HCT116 (cell line): Measurements from ENCODE around the gene FOXN3. TPM values are rescaled to one million over a fixed set of nuclear protein-coding genes. Genes with fewer than 3 reads are reported as not detected.

Experiments used
- ATAC-seq: fragments of 200-7000 bp; cut with Tn5 transposase; 2 replicates; pipeline ENCODE4 v1.9.1; 2020; ENCODE audit warnings: mild to moderate bottlenecking, moderate library complexity
- BruUV-seq: library from RNA; stranded (reverse); fragments of 400-500 nt; replicated peaks from 2 replicates; lab custom pipeline; 2021; lab: Mats Ljungman, UMichigan
- CTCF ChIA-PET: fragments of 300-600 bp; sonication (Branson Sonifier 250); formaldehyde crosslinking; loops from one replicate; lab custom pipeline; 2021; ENCODE audit warnings: antibody characterized with exemption; lab: Charles Lee
- POLR2A ChIA-PET: fragments of 300-600, 350-600 bp; sonication (Branson Sonifier 250); formaldehyde crosslinking; loops from one replicate; lab custom pipeline; 2021; ENCODE audit warnings: antibody characterized with exemption; lab: Charles Lee
- RAD21 ChIA-PET, 2 experiments: fragments of 300-600 bp; sonication (Branson Sonifier 250); formaldehyde crosslinking; loops; one replicate each; lab custom pipeline; 2023; ENCODE audit warnings: low total read pairs in 2 of 2; ENCODE audit not compliant: uncharacterized antibody in 2 of 2, unreplicated experiment in 2 of 2, low non-redundant PET in 1 of 2; lab: Charles Lee
- DNase-seq: peaks from one replicate; pipeline ENCODE4 v3.0.0-alpha.2; 2010; ENCODE audit warnings: low read depth, low spot score
- H2AFZ ChIP-seq: fragments of 200-600 bp; shearing (Covaris generic), sonication (generic); 2 replicates; pipeline ENCODE4 v1.6.1; 2017; ENCODE audit warnings: low read depth, mixed run types, mixed read lengths, antibody characterized with exemption, low read length; ENCODE audit not compliant: poor library complexity, severe bottlenecking
- H3K27ac ChIP-seq: 2 replicates; pipeline ENCODE4 v1.5.1; 2012; ENCODE audit warnings: low read depth, low read length
- H3K27me3 ChIP-seq: fragments of 200-600 bp; sonication (generic); 2 replicates; pipeline ENCODE4 v1.6.1; 2016; ENCODE audit warnings: mixed run types, low read length, mixed read lengths; ENCODE audit not compliant: insufficient read depth
- H3K36me3 ChIP-seq, 2 experiments: fragments of 200-500 bp in 1 of 2; fragments of 200-600 bp in 1 of 2; sonication (Bioruptor generic) in 1 of 2; sonication (generic) in 1 of 2; 2 replicates each; pipeline versions ENCODE4 v1.5.1 to v1.6.1; 2014 to 2016; ENCODE audit warnings: low read length in 2 of 2, inconsistent platforms in 1 of 2, mixed read lengths in 1 of 2, mixed run types in 1 of 2; ENCODE audit not compliant: insufficient read depth in 2 of 2, control insufficient read depth in 1 of 2
- H3K4me1 ChIP-seq, 2 experiments: fragments of 200-600 bp in 1 of 2; sonication (generic) in 1 of 2; 2 replicates each; pipeline versions ENCODE4 v1.5.1 to v1.6.1; 2012 to 2017; ENCODE audit warnings: low read length in 2 of 2, inconsistent platforms in 1 of 2, mild to moderate bottlenecking in 1 of 2, mixed read lengths in 1 of 2, mixed run types in 1 of 2, moderate library complexity in 1 of 2; ENCODE audit not compliant: insufficient read depth in 2 of 2, control insufficient read depth in 1 of 2
- H3K4me2 ChIP-seq: fragments of 200-600 bp; sonication (generic); 2 replicates; pipeline ENCODE4 v1.6.1; 2017; ENCODE audit warnings: mixed run types, low read length, mixed read lengths
- H3K4me3 ChIP-seq, 2 experiments: fragments of 200-600 bp in 1 of 2; sonication (generic) in 1 of 2; replicated peaks in 1 of 2; 2 replicates each; pipeline ENCODE4 v1.5.1; 2011 to 2016; ENCODE audit warnings: low read length in 2 of 2, control low read depth in 1 of 2, low read depth in 1 of 2, mild to moderate bottlenecking in 1 of 2, mixed read lengths in 1 of 2, mixed run types in 1 of 2
- H3K79me2 ChIP-seq: fragments of 200-600 bp; sonication (generic); 2 replicates; pipeline ENCODE4 v1.6.1; 2017; ENCODE audit warnings: mild to moderate bottlenecking, mixed run types, low read length, moderate library complexity, mixed read lengths; ENCODE audit not compliant: insufficient read depth
- H3K9ac ChIP-seq: fragments of 200-600 bp; sonication (generic); 2 replicates; pipeline ENCODE4 v1.6.1; 2016; ENCODE audit warnings: low read length, mixed read lengths
- H3K9me2 ChIP-seq: fragments of 200-600 bp; sonication (generic), shearing (Covaris generic); 2 replicates; pipeline ENCODE4 v1.6.1; 2017; ENCODE audit warnings: mixed run types, mild to moderate bottlenecking, moderate library complexity; ENCODE audit not compliant: insufficient read depth
- H3K9me3 ChIP-seq, 2 experiments: fragments of 200-500 bp in 1 of 2; fragments of 200-600 bp in 1 of 2; sonication (Bioruptor generic) in 1 of 2; sonication (generic) in 1 of 2; 2 replicates each; pipeline ENCODE4 v1.6.1; 2014 to 2017; ENCODE audit warnings: low read length in 2 of 2, mixed read lengths in 2 of 2, inconsistent platforms in 1 of 2, low read depth in 1 of 2, mild to moderate bottlenecking in 1 of 2, mixed run types in 1 of 2, moderate library complexity in 1 of 2; ENCODE audit not compliant: control insufficient read depth in 1 of 2, insufficient read depth in 1 of 2
- H4K20me1 ChIP-seq: fragments of 200-600 bp; sonication (generic), shearing (Covaris generic); 2 replicates; pipeline ENCODE4 v1.6.1; 2017; ENCODE audit warnings: mixed run types, mild to moderate bottlenecking, moderate library complexity; ENCODE audit not compliant: insufficient read depth
- ATF3 ChIP-seq: IDR thresholded peaks from 2 replicates; pipeline ENCODE4 v1.6.1; 2012
- CBX3 ChIP-seq: IDR thresholded peaks from 2 replicates; pipeline ENCODE4 v1.6.1; 2012; ENCODE audit warnings: low read depth
- EGR1 ChIP-seq: IDR thresholded peaks from 2 replicates; pipeline ENCODE4 v1.6.1; 2012; ENCODE audit warnings: low read depth
- ELF1 ChIP-seq: IDR thresholded peaks from 2 replicates; pipeline ENCODE4 v1.6.1; 2012; ENCODE audit warnings: low read depth, borderline replicate concordance
- EZH2 ChIP-seq: fragments of 200-600 bp; sonication (generic); IDR thresholded peaks from 2 replicates; pipeline ENCODE4 v1.6.1; 2017; ENCODE audit warnings: antibody characterized with exemption, mixed run types
- EZH2phosphoT487 ChIP-seq: fragments of 200-600 bp; IDR thresholded peaks from 2 replicates; pipeline ENCODE4 v1.6.1; 2018; ENCODE audit warnings: antibody characterized with exemption, borderline replicate concordance
- JUND ChIP-seq: IDR thresholded peaks from 2 replicates; pipeline ENCODE4 v1.6.1; 2012
- MAX ChIP-seq: IDR thresholded peaks from 2 replicates; pipeline ENCODE4 v1.6.1; 2012
- POLR2A ChIP-seq: IDR thresholded peaks from 2 replicates; pipeline ENCODE4 v1.7.0; 2011; ENCODE audit warnings: borderline replicate concordance; ENCODE audit not compliant: insufficient read depth, insufficient read length; ENCODE audit errors: extremely low read depth
- POLR2AphosphoS5 ChIP-seq: IDR thresholded peaks from 2 replicates; pipeline ENCODE4 v1.6.1; 2011; ENCODE audit warnings: mild to moderate bottlenecking, low read depth, low read length, moderate library complexity
- RAD21 ChIP-seq: IDR thresholded peaks from 2 replicates; pipeline ENCODE4 v1.6.1; 2012; ENCODE audit warnings: low read depth, mild to moderate bottlenecking
- REST ChIP-seq: IDR thresholded peaks from 2 replicates; pipeline ENCODE4 v1.6.1; 2012; ENCODE audit warnings: low read depth
- SIN3A ChIP-seq: IDR thresholded peaks from 2 replicates; pipeline ENCODE4 v1.6.1; 2012; ENCODE audit warnings: low read depth
- SP1 ChIP-seq: IDR thresholded peaks from 2 replicates; pipeline ENCODE4 v1.6.1; 2012; ENCODE audit warnings: low read depth
- SRF ChIP-seq: IDR thresholded peaks from 2 replicates; pipeline ENCODE4 v1.6.1; 2012; ENCODE audit warnings: low read depth
- ZBTB33 ChIP-seq: IDR thresholded peaks from 2 replicates; pipeline ENCODE4 v1.6.1; 2011; ENCODE audit warnings: mild to moderate bottlenecking, low read length, moderate library complexity; ENCODE audit not compliant: insufficient replicate concordance; ENCODE audit errors: extremely low read depth
- ZFX ChIP-seq: fragments of 450-650 bp; IDR thresholded peaks from 2 replicates; pipeline ENCODE4 v1.6.1; 2017
- ZNF274 ChIP-seq: fragments of 200-500 bp; sonication (Bioruptor generic); IDR thresholded peaks from 2 replicates; pipeline ENCODE4 v1.6.1; 2014; ENCODE audit warnings: mild to moderate bottlenecking, low read depth, low read length, inconsistent platforms
- intact Hi-C: fragments of 100-400 bp; cut with micrococcal nuclease; formaldehyde crosslinking; loops from 2 replicates; pipeline ENCODE4 v1.10.0; 2022
- total RNA-seq: library from RNA; stranded (reverse); gene quantifications from one replicate; pipeline ENCODE4 v1.2.1, GENCODE V29; 2021; ENCODE audit not compliant: unreplicated experiment
- TF ChIP-seq, protein P1 (sequence below), 3 experiments: fragments of 200-600 bp in 1 of 3; sonication (generic) in 1 of 3; IDR thresholded peaks in 2 of 3; conservative IDR thresholded peaks in 1 of 3; 2 replicates each; pipeline ENCODE4 v1.5.1; 2012 to 2017; ENCODE audit warnings: low read depth in 2 of 3, low read length in 2 of 3, antibody characterized with exemption in 1 of 3, borderline replicate concordance in 1 of 3, control low read depth in 1 of 3, mild to moderate bottlenecking in 1 of 3, mixed read lengths in 1 of 3, mixed run types in 1 of 3, moderate library complexity in 1 of 3; ENCODE audit not compliant: insufficient read depth in 1 of 3

Gene FOXN3
- total RNA-seq, 1 experiment from 2014 or later: 20.0 TPM

DNA sequence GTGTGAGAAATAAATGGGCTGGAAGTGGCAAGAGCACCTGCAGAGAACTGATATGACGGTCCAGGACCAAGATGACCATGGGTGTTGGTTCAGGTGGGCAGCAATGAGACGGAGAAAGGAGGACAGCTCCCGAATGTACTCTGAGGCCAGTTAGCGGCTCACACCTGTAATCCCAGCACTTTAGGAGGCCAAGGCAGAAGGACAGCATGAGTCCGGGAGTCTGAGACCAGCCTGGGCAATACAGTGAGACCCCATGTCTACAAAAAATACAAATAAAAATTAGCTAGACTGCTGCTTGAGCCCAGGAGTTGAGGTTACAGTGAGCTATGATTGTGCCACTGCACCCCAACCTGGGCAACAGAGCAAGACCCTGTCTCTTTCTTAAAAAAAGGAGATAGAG is 60.1 kb downstream of the FOXN3 start:
- H3K27ac ChIP-seq: no peak overlapping the region
- BruUV-seq: no TSS peak
- TF ChIP-seq JUND (no peak), ATF3 (no peak), CBX3 (no peak), ZBTB33 (no peak), ZFX (no peak), ZNF274 (no peak), SRF (no peak), EZH2 (no peak), ELF1 (no peak), POLR2AphosphoS5 (no peak), EZH2phosphoT487 (no peak), EGR1 (no peak), MAX (no peak), SIN3A (no peak), RAD21 (no peak), SP1 (no peak), POLR2A (no peak), REST (no peak)
- TF ChIP-seq, protein P1, sequence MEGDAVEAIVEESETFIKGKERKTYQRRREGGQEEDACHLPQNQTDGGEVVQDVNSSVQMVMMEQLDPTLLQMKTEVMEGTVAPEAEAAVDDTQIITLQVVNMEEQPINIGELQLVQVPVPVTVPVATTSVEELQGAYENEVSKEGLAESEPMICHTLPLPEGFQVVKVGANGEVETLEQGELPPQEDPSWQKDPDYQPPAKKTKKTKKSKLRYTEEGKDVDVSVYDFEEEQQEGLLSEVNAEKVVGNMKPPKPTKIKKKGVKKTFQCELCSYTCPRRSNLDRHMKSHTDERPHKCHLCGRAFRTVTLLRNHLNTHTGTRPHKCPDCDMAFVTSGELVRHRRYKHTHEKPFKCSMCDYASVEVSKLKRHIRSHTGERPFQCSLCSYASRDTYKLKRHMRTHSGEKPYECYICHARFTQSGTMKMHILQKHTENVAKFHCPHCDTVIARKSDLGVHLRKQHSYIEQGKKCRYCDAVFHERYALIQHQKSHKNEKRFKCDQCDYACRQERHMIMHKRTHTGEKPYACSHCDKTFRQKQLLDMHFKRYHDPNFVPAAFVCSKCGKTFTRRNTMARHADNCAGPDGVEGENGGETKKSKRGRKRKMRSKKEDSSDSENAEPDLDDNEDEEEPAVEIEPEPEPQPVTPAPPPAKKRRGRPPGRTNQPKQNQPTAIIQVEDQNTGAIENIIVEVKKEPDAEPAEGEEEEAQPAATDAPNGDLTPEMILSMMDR (IDR thresholded peaks at IDR 0.05 in 2 of 3, conservative IDR thresholded peaks at IDR 0.05 in 1 of 3; ENCODE audit: borderline replicate concordance in 1 of 3, insufficient read depth in 1 of 3, low read depth in 2 of 3, low read length in 2 of 3): no peak
- H3K27me3 ChIP-seq: no peaks in the 10 kb centered on the region
- intact Hi-C loops: no loop called here
- H3K36me3 ChIP-seq: no peaks in the 10 kb centered on the region
- RAD21 ChIA-PET: no interaction called here
- H3K9me3 ChIP-seq: no peaks in the 10 kb centered on the region
- CTCF ChIA-PET: no interaction called here
- POLR2A ChIA-PET: no interaction called here
- H3K79me2 ChIP-seq: no peaks in the 10 kb centered on the region
- no peak overlapping the region for H3K9ac ChIP-seq
- H3K9me2 ChIP-seq: no peaks in the 10 kb centered on the region
- H3K4me3 ChIP-seq: no peak overlapping the region
- H4K20me1 ChIP-seq: no peaks in the 10 kb centered on the region
- H3K4me1 ChIP-seq: no peaks in the 10 kb centered on the region
- no peak overlapping the region for H3K4me2 ChIP-seq
- ATAC-seq (no peak), DNase-seq (no peak)
- H2AFZ ChIP-seq: no peak overlapping the region
